Upper lobe of left lung (tissue), 4 donors: ENCODE data around the gene HOXA4.
A peak's percentile ranks its signal among the peaks of the same experiment; 100 is the strongest.

ENCODE experiments used
- EP300 ChIP-seq, 4 donors: sonication (generic); formaldehyde crosslinking; IDR thresholded peaks; one replicate each; pipeline ENCODE4 v1.5.1; 2017; ENCODE audit warnings: antibody characterized with exemption in 4 of 4, control low read depth in 2 of 4
- POLR2A ChIP-seq, 4 donors: fragments of 450-650 bp; IDR thresholded peaks; one replicate each; pipeline ENCODE4 v1.5.1; 2016 to 2017; ENCODE audit warnings: antibody characterized with exemption in 4 of 4, mild to moderate bottlenecking in 2 of 4
- POLR2AphosphoS5 ChIP-seq, 2 donors: sonication (generic); formaldehyde crosslinking; IDR thresholded peaks; one replicate each; pipeline ENCODE4 v1.5.1; 2017; ENCODE audit warnings: antibody characterized with exemption in 2 of 2
- TF ChIP-seq, protein P1 (sequence below), 6 experiments: fragments of 450-650 bp in 4 of 6; fragments of 200-600 bp in 2 of 6; sonication (generic) in 2 of 6; IDR thresholded peaks; one replicate each; pipeline ENCODE4 v1.5.1; 2016 to 2019; ENCODE audit warnings: antibody characterized with exemption in 6 of 6

GRCh38 chr7:27130540-27131389, at the start of gene HOXA4:
- TF ChIP-seq POLR2AphosphoS5 (IDR thresholded peaks at IDR 0.05) (peak; percentile 78 to 87), POLR2A (IDR thresholded peaks at IDR 0.05) (peak in 2 of 4 donors; percentile 17 to 77), EP300 (IDR thresholded peaks at IDR 0.05) (no peak)
- TF ChIP-seq, protein P1, sequence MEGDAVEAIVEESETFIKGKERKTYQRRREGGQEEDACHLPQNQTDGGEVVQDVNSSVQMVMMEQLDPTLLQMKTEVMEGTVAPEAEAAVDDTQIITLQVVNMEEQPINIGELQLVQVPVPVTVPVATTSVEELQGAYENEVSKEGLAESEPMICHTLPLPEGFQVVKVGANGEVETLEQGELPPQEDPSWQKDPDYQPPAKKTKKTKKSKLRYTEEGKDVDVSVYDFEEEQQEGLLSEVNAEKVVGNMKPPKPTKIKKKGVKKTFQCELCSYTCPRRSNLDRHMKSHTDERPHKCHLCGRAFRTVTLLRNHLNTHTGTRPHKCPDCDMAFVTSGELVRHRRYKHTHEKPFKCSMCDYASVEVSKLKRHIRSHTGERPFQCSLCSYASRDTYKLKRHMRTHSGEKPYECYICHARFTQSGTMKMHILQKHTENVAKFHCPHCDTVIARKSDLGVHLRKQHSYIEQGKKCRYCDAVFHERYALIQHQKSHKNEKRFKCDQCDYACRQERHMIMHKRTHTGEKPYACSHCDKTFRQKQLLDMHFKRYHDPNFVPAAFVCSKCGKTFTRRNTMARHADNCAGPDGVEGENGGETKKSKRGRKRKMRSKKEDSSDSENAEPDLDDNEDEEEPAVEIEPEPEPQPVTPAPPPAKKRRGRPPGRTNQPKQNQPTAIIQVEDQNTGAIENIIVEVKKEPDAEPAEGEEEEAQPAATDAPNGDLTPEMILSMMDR (IDR thresholded peaks at IDR 0.05) = no peak
